ENCODE measurements around the gene BCAP31. TPM values are rescaled to one million over a fixed set of nuclear protein-coding genes. Genes with fewer than 3 reads are reported as not detected.

BCAP31 gene
- total RNA-seq, 2 experiments from 2014 or later: 42.1 to 43.1 TPM

GRCh38 chrX:153767674-153768055, 43.5 kb upstream of the BCAP31 start:
- Mint-ChIP-seq H3K9me3 (no peaks in the 10 kb centered on the region), H3K4me3 (no peak overlapping the region), H3K36me3 (ENCODE audit: low read depth) (no peaks in the 10 kb centered on the region), H3K27me3 (no peaks in the 10 kb centered on the region), H3K4me1 (ENCODE audit: low read depth) (peaks cover 4% of the 10 kb centered on the region), H3K27ac (no peak overlapping the region)
- intact Hi-C loops (cut with DNase I, micrococcal nuclease): loop anchor here in 1 of 2 experiments (10.0 kb wide), 1 partner anchor 117 kb away; the partner anchor contains the start of gene L1CAM
- H3K27me3 ChIP-seq (ENCODE audit: control insufficient read depth in 1 of 2, insufficient read depth in 2 of 2, low read length in 2 of 2): no peaks in the 10 kb centered on the region
- no peaks in the 10 kb centered on the region for H3K36me3 ChIP-seq (ENCODE audit: insufficient read depth, low read length)
- ChIA-PET POLR2A (no interaction called here), CTCF (no interaction called here)
- peak in 2 of 14 experiments; percentile 3 to 8 for DNase-seq
- peaks cover 9% of the 10 kb centered on the region for H3K4me1 ChIP-seq (ENCODE audit: insufficient read depth, low read length)
- TF ChIP-seq CTCF (IDR thresholded peaks at IDR 0.05): no peak
- H3K9me3 ChIP-seq (ENCODE audit: control insufficient read depth in 1 of 2, insufficient read depth in 1 of 2, low read length in 2 of 2): no peaks in the 10 kb centered on the region
- no peak overlapping the region for H3K27ac ChIP-seq (ENCODE audit: low read depth in 1 of 2, low read length in 2 of 2)
- H3K4me3 ChIP-seq (ENCODE audit: low read length): no peak overlapping the region
- no peak for ATAC-seq (ENCODE audit: poor library complexity)

- ChIA-PET POLR2A (no interaction called here), CTCF (interaction anchor here (1.0 kb wide), 1 partner anchor 180 kb away, joined by 3 read pairs; no protein-coding TSS in a partner anchor)
- no peak for ATAC-seq (ENCODE audit: poor library complexity)
- Histone ChIP-seq H3K9me3 (ENCODE audit: control insufficient read depth in 1 of 2, insufficient read depth in 1 of 2, low read length in 2 of 2) (no peaks in the 10 kb centered on the region), H3K27ac (ENCODE audit: low read depth in 1 of 2, low read length in 2 of 2) (no peak overlapping the region), H3K36me3 (ENCODE audit: insufficient read depth, low read length) (no peaks in the 10 kb centered on the region), H3K27me3 (ENCODE audit: control insufficient read depth in 1 of 2, insufficient read depth in 2 of 2, low read length in 2 of 2) (no peaks in the 10 kb centered on the region), H3K4me3 (ENCODE audit: low read length) (no peak overlapping the region), H3K4me1 (ENCODE audit: insufficient read depth, low read length) (peaks cover 9% of the 10 kb centered on the region)
- Mint-ChIP-seq H3K27ac (no peak overlapping the region), H3K9me3 (no peaks in the 10 kb centered on the region), H3K27me3 (no peaks in the 10 kb centered on the region), H3K4me1 (ENCODE audit: low read depth) (peaks cover 4% of the 10 kb centered on the region), H3K36me3 (ENCODE audit: low read depth) (no peaks in the 10 kb centered on the region), H3K4me3 (no peak overlapping the region)
- no peak for TF ChIP-seq CTCF (IDR thresholded peaks at IDR 0.05)
- intact Hi-C loops (cut with DNase I, micrococcal nuclease): loop anchor here in 1 of 2 experiments (10.0 kb wide), 1 partner anchor 118 kb away; the partner anchor contains the start of gene L1CAM
- peak in 2 of 14 experiments; percentile 7 to 12 for DNase-seq
Measured at GRCh38 chrX:153766871-153767673, 42.9 kb upstream of the BCAP31 start.

GRCh38 chrX:153766098-153766817, 42.1 kb upstream of the BCAP31 start:
- peak in 4 of 14 experiments; percentile 6 to 35 (median 30) for DNase-seq
- no peak overlapping the region for H3K27ac Mint-ChIP-seq
- no peaks in the 10 kb centered on the region for H3K9me3 Mint-ChIP-seq
- Histone ChIP-seq H3K4me1 (ENCODE audit: insufficient read depth, low read length) (peaks cover 9% of the 10 kb centered on the region), H3K4me3 (ENCODE audit: low read length) (no peak overlapping the region), H3K36me3 (ENCODE audit: insufficient read depth, low read length) (no peaks in the 10 kb centered on the region), H3K27ac (ENCODE audit: low read depth in 1 of 2, low read length in 2 of 2) (no peak overlapping the region), H3K27me3 (ENCODE audit: control insufficient read depth in 1 of 2, insufficient read depth in 2 of 2, low read length in 2 of 2) (no peaks in the 10 kb centered on the region), H3K9me3 (ENCODE audit: control insufficient read depth in 1 of 2, insufficient read depth in 1 of 2, low read length in 2 of 2) (no peaks in the 10 kb centered on the region)
- TF ChIP-seq CTCF (IDR thresholded peaks at IDR 0.05): no peak
- intact Hi-C loops (cut with DNase I, micrococcal nuclease): loop anchor here in 1 of 2 experiments (10.0 kb wide), 1 partner anchor 119 kb away; the partner anchor contains the start of gene L1CAM
- peaks cover 4% of the 10 kb centered on the region for H3K4me1 Mint-ChIP-seq (ENCODE audit: low read depth)
- no peaks in the 10 kb centered on the region for H3K27me3 Mint-ChIP-seq
- H3K4me3 Mint-ChIP-seq: no peak overlapping the region
- H3K36me3 Mint-ChIP-seq (ENCODE audit: low read depth): no peaks in the 10 kb centered on the region
- ChIA-PET POLR2A (no interaction called here), CTCF (interaction anchor here (1.0 kb wide), 1 partner anchor 181 kb away, joined by 3 read pairs; no protein-coding TSS in a partner anchor)
- no peak for ATAC-seq (ENCODE audit: poor library complexity)
